ENCODE measurements around the gene INO80B. TPM values are rescaled to one million over a fixed set of nuclear protein-coding genes. Genes with fewer than 3 reads are reported as not detected.

Gene INO80B
- total RNA-seq, 1 donor from 2014 or later, result 26.6 TPM

DNA sequence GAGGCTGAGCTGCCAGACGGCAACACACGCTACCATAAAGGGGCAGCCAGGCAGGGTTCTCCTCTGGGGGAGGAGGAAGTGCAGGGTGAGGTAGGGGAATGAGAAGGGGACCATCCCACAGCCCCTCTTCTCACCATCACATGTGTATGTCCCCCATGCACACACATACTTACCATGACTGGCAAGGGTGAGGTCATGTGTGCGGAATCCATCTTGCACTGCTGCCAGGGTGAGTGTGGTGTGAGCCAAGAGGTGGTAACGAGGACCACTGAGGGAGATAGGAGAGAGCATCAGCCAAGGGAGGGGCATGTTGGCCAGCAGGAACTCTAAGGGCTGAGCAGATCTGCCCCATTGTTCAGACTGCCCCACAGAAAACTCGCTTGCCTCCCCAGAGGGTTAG, 26.2 kb upstream of the INO80B start:
- H3K36me3 ChIP-seq (ENCODE audit: control insufficient read depth, insufficient read depth, low read length), result peaks cover 28% of the 10 kb centered on the region
- DNase-seq (ENCODE audit: low read depth) (no peak), FAIRE-seq (peak; percentile 40)
- TF ChIP-seq, protein P1, sequence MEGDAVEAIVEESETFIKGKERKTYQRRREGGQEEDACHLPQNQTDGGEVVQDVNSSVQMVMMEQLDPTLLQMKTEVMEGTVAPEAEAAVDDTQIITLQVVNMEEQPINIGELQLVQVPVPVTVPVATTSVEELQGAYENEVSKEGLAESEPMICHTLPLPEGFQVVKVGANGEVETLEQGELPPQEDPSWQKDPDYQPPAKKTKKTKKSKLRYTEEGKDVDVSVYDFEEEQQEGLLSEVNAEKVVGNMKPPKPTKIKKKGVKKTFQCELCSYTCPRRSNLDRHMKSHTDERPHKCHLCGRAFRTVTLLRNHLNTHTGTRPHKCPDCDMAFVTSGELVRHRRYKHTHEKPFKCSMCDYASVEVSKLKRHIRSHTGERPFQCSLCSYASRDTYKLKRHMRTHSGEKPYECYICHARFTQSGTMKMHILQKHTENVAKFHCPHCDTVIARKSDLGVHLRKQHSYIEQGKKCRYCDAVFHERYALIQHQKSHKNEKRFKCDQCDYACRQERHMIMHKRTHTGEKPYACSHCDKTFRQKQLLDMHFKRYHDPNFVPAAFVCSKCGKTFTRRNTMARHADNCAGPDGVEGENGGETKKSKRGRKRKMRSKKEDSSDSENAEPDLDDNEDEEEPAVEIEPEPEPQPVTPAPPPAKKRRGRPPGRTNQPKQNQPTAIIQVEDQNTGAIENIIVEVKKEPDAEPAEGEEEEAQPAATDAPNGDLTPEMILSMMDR (IDR thresholded peaks at IDR 0.05; ENCODE audit: insufficient read depth, low read length, severe bottlenecking), result no peak
- no peak overlapping the region for H3K4me3 ChIP-seq (ENCODE audit: low read depth, low read length)
- no peaks in the 10 kb centered on the region for H3K27me3 ChIP-seq (ENCODE audit: control insufficient read depth, insufficient read depth, low read length)

DNA sequence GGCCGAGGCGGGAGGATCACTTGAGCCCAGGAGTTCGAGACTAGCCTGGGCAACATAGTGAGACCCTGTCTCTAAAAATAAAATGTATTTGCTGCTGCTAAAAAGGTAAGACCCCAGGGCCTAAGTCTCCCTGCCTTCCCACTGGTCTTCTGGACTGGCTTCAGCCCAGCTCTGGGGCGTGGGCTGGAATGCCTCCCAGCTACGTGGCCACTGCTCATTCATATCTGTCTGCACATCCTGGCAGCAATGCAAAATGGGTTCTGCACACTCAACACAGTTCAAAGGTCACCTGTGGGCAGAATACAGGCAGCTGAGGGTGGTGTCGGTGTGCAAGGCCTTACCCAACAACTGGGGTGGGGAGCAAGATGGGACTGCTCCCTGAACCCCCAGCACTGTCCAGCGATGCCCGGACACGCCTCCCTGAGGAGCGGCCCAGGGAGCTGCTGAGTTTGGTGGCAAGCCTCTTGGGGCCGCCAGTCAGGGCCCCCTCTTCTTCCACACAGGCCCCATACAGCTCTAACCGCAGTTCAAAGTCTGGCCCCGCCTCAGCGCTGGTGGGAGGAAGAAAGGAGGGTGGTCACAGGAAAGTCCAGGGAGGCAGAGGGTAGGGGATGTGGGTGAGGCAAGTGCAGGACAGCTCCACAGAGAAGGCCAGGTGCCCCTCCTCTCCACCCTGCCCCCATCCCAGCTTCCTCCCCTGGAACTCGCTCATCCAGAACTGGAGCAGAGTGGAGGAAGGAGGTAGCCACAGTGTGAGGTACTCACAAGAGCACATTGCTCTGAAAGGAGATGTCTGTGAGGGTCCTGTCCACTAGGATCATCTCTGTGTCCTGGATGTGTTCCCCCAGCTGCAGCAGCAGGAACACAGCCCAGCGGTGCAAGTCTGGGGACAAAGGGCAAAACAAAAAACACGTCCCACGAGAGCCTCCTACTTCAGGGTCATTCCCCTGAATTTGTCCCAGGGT, 25.1 kb upstream of the INO80B start:
- H3K4me3 ChIP-seq (ENCODE audit: low read depth, low read length), result no peak overlapping the region
- TF ChIP-seq, protein P1 (IDR thresholded peaks at IDR 0.05; ENCODE audit: insufficient read depth, low read length, severe bottlenecking), result no peak
- DNase-seq (ENCODE audit: low read depth) (no peak), FAIRE-seq (no peak)
- H3K36me3 ChIP-seq (ENCODE audit: control insufficient read depth, insufficient read depth, low read length), result peaks cover 28% of the 10 kb centered on the region
- no peaks in the 10 kb centered on the region for H3K27me3 ChIP-seq (ENCODE audit: control insufficient read depth, insufficient read depth, low read length)

DNA sequence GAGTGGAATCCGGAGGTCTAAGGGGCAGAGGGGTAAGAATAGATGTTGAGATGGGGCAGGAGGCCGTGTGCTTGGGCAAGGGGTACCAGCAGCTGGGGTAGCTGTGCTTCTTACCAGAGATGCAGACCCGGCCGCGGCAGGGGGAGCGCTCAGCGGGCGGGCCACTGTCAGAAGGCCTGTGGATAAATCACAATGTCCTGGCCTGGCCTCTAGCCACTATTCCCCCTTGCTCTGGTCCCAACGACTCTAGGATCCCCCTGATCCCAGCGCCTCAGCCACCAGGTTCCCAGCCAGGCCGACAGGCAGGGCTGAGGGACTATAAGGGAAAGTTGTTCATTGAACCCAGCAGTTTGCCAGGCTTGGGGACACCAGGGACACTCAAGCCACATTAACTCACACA, 24.4 kb upstream of the INO80B start:
- H3K27me3 ChIP-seq (ENCODE audit: control insufficient read depth, insufficient read depth, low read length), result no peaks in the 10 kb centered on the region
- TF ChIP-seq, protein P1 (IDR thresholded peaks at IDR 0.05; ENCODE audit: insufficient read depth, low read length, severe bottlenecking), result no peak
- DNase-seq (ENCODE audit: low read depth) (no peak), FAIRE-seq (no peak)
- peaks cover 28% of the 10 kb centered on the region for H3K36me3 ChIP-seq (ENCODE audit: control insufficient read depth, insufficient read depth, low read length)
- H3K4me3 ChIP-seq (ENCODE audit: low read depth, low read length), result no peak overlapping the region

DNA sequence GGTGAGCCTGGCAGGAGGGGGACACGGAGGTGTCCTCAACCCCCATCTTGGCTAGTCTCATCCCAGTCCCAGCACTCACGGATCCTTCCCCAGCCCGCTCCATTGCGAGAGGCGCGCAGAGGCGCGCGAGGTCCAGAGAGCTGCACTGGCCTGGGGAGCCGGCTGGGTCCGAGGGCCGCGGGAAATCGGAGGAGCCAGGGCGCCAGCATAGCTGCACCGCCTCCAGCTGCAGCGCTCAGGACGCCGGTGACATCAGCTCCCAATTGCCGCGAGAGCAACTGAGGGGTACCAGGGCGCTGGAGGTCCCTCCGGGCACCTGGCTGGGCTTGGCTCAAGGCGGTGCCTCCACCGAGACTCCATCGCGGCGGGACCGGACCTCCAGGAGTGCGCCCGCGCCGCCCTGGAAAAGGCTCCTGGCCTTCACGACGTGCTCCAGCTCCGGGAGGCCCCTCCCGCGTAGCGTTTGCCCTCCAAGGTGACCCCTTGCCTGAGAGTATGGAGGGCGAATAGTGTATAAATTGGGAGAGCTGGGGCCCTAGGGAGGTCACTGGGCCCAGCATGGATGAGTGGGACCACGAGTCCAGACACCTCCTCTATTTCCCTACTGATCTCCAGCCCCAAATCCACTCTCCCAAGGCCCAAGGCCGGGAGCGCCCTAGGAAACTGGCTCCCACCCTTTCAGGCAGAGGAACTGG, 18.6 kb upstream of the INO80B start:
- H3K4me3 ChIP-seq (ENCODE audit: low read depth, low read length), result no peak overlapping the region
- peaks cover 12% of the 10 kb centered on the region for H3K36me3 ChIP-seq (ENCODE audit: control insufficient read depth, insufficient read depth, low read length)
- FAIRE-seq (no peak), DNase-seq (ENCODE audit: low read depth) (no peak)
- TF ChIP-seq, protein P1 (IDR thresholded peaks at IDR 0.05; ENCODE audit: insufficient read depth, low read length, severe bottlenecking), result no peak
- no peaks in the 10 kb centered on the region for H3K27me3 ChIP-seq (ENCODE audit: control insufficient read depth, insufficient read depth, low read length)

DNA sequence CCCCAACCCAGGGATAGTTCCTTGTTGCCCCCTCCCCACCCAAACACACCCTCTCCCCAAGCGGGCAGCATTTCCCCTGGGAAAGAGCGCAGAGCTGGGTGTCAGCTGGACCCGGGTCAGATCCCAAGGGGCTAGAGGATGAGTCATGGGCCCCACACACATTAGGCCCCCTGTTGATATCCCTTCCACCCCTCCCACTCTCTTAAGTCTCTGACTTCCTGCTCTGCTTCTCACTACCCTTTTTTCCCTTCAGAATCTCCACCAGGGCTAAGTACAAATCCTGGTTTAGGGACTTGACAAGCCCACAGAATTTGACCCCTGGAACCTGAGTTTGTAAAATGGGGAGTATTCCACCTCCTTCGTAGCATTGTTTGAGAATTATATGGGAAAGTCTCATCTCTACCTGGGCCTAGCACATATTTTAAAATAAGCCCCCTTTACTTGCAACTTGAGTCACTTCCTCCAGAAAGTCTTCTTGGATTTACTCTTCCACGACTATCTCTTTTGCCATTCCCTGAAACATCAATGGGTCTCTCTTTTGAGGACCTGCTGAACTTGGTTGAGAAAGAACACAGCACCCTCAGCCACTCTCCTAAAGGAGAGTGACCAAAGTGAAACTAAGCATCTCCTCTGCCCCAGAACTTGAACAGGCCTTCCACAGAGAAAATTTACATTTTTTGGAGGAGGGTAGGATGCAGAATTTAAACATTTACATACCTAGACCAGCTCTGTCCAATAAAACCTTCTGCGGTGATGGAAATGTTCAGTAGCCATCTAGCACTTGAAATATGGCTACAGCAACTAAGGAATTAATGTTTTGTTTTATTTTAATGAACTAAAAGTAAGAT, 17.8 kb upstream of the INO80B start:
- FAIRE-seq, result no peak
- TF ChIP-seq, protein P1 (IDR thresholded peaks at IDR 0.05; ENCODE audit: insufficient read depth, low read length, severe bottlenecking), result no peak
- H3K36me3 ChIP-seq (ENCODE audit: control insufficient read depth, insufficient read depth, low read length), result peaks cover 7% of the 10 kb centered on the region

More for the DNA sequence above, 17.8 kb upstream of the INO80B start:
- Histone ChIP-seq H3K4me3 (ENCODE audit: low read depth, low read length) (no peak overlapping the region), H3K27me3 (ENCODE audit: control insufficient read depth, insufficient read depth, low read length) (no peaks in the 10 kb centered on the region)
- DNase-seq (ENCODE audit: low read depth), result no peak
